Left forelimb (tissue), 1 donor: ENCODE measurements around the gene FAM237A.

ENCODE experiments used
- DNase-seq: peaks from one replicate; pipeline ENCODE4 v3.0.0-alpha.2; 2018; ENCODE audit warnings: low spot score

FAM237A gene

DNA sequence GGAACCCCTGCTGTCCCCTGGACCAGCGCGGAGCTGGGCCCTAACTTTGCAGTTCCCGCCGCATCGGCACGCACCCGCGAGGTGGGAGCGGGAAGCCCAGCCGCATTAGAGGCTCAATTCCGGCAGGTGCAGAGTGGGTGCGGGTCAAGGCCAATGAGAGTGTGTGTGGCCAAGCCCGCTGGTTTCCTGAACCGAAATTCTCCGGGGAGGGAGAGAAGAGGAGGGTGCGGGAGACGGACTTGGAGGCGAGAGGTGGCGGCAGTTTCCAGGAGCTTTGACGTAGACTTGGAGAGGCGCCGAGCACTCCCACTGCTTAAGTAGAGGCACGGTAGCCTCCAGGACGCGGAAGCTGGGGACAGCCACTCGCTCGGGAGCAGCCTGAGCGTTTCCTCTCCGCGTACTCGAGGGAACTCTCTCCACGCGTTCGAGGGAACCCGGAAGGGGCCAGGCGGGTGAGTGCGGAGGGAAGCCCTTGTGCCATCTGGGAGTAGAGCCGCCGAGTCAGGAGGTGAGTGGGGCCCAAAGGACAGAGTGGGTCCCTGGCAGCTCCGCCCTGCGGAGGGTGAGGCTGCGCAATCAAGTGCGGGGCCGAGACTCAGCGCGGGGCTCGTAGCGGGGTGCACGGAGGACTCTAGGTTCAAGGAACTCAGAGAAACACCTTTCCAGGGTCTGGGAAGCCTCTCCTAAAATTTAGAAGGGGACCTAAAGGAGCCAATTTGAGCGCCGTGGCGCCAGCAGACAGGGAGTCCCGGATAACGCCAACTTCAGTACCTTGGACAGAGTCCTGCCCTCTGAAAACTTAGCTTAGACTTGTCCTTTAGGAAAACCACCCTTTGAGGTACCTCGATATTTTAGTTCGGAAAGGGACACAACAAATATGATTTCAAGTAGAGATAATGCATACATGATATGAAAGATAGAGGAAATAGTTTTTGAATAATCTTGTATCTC is at the start of gene FAM237A:
FAM237A (plus strand) TSS at position 413 of the 951 bp plus-strand sequence. CDS start 1,750 bp downstream, outside the sequence.
- no peak for DNase-seq

- no peak for DNase-seq
Measured at GRCh38 chr2:206597717-206598218, 44.5 kb upstream of the FAM237A start.

DNA sequence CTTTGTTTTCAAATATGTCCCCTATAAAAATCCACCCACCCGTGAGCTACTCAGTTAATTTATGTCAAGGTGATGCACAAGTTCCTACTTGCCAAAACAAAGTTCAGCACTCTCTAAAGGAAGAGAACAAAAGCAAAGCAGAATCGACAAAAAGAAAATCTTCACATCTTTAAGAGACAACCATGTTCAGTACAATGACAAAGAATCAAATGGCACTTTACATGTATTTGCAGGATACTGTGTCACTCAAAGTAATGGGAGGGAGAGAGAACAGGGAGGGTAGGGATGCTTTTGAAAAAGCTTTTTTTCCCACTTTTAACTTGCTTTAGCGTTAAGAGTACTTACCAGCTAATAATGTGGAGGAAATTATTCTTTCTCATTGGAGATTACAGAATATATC is 39.0 kb upstream of the FAM237A start:
- no peak for DNase-seq

DNA sequence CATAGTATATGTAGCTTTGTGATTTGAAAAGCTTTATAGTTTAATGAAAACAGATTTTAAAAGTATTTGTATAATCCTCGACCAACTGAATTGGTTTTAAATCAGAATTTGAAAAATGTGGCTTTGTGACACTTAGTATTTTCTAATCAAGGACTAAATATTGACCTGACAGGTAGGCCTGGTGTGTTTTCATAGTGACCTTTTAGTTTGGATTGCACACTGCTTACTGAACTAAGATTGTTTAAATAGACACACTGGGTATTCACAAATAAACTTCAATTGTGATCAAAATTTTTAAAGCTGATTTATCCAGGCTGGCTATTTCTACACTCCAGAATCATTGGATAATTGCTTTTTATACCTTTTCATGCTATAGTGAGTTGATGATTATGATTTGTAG is 31.8 kb upstream of the FAM237A start:
- DNase-seq = no peak

DNA sequence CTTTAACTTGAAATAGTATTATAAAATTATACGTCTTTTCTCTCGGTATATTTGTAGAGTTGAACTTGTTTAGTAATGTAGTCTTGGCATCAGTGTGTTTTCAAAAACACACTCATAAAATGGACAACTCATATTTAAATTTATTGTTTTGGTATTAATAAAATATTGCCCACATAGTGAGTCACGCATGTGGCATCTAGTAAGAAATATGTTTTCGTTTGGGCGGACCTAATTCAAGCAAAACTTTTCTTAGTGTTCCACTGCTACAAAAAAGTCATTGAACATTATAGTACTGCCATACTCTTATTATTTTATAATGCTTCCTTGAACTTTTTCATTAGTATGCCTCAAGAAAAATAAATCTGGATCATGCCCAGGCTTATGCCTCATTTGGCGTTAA is 31.1 kb upstream of the FAM237A start:
- DNase-seq = no peak

- DNase-seq = no peak
Measured at GRCh38 chr2:206611736-206612135, 30.6 kb upstream of the FAM237A start.

- no peak for DNase-seq
Measured at GRCh38 chr2:206614811-206615210, 27.5 kb upstream of the FAM237A start.

DNA sequence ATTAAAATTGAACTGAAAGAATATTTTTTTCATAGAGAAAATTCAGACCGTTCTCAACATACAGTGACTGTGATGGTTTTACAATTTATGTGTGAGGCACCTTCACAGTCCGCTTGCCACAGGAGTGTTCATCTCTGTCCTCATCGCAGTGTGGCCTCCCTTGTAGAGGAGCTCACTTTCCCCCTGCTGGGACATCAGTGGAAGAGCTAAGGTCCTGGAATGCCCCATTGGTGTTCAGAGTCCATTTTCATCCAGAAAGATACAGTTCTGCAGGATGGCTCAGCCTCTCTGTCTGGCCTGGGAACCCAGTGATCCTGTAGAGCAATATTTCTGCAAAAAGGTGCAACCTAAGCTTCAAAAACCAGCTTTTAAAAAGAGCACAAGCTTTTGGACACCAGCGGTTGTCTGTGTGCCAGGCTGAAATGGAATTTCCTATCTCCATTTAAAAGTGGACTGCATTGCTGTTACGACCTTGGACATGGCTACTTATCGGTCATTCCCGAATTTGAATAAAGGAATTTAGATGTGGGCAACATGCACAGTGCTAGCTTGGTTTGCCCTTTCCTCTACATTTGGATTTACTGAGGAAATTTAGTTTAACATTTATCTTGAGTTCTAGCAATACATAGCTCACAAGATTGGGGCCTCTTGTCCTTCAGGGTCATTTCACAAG is 26.7 kb upstream of the FAM237A start:
- DNase-seq = no peak

GRCh38 chr2:206616151-206616550 is 26.1 kb upstream of the FAM237A start:
- no peak for DNase-seq

GRCh38 chr2:206619011-206619410 is 23.3 kb upstream of the FAM237A start:
- no peak for DNase-seq

DNA sequence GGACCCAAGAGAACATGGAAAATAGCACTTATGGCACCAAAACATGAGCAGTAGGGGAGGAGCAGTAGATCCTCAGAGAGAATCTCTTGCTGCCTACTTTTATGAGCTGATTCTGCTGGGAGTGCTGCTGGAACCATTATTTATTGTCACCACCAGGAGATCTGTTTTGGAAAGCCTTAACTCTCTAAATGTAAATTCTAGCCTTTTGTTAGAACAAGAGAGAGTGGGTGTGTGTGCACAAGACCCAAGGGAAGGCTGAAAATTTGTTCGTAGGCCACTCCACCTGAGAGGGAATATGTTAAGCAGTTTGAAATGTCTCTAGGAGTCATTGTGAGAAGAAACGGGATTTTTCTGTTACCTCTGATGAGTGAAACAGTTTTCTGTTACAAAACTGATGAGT is 16.2 kb upstream of the FAM237A start:
- no peak for DNase-seq

GRCh38 chr2:206627632-206628031 is 14.7 kb upstream of the FAM237A start:
- DNase-seq = no peak

- DNase-seq = no peak
Measured at GRCh38 chr2:206631340-206631739, 10.9 kb upstream of the FAM237A start.

GRCh38 chr2:206635015-206635414 is 7.3 kb upstream of the FAM237A start:
- DNase-seq = no peak

DNA sequence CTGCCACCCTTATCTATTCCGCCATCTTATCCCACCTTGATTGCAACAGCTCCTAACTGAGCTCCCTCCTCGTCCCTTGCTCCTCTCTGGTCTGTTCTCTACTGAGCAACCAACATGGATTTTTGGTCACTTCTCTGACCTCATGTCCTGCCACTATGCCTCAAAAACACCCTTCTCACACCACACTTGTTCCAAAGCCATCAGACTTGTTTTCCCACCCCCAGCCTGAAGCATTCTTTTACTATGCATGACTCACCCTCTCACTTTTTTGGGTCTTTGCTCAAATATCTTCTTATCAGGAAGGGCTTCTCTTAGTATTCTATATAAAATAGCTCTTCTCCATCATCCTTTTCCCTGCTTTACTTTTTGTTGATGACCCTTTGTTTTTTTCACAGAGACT is 2.7 kb upstream of the FAM237A start:
- no peak for DNase-seq

GRCh38 chr2:206641226-206641625 is 1.1 kb upstream of the FAM237A start:
- no peak for DNase-seq

GRCh38 chr2:206647985-206648384 is 5.7 kb downstream of the FAM237A start:
- no peak for DNase-seq

DNA sequence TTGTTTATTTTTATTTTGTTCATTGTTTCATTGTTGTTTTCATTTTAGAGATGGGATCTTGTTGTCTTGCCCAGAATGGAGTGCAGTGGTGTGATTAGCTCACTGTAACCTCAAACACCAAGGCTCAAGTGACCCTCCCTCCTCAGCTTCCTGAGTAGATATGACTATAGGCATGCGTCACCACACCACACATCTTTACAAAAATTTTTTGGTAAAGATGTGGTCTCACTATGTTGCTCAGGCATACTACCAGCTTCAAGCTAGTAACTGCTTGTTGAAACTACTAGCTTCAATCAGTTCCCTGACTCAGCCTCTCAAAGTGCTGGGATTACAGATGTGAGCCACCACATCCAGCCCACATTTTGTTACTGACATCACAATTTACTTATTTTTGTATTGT is 14.8 kb downstream of the FAM237A start:
- DNase-seq = no peak

DNA sequence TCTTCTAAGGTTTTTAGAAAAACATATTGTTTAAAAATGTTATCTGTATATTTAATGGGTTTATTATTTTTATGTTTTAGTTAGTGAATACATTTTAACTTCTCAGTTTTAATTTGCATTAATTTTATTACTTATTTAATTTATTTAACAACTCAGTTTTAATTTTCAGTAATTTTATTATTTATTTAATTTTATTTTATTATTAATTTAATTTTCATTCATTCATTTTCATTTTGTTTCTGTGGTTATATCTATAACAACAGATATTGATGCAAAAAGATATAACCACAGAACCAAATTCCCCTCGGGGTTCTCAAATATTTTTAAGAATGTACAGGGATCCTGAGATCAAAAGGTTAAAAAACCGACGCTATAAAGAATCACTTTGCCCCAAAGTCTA is 23.0 kb downstream of the FAM237A start:
- DNase-seq = no peak

GRCh38 chr2:206670531-206671319 is 28.4 kb downstream of the FAM237A start:
- no peak for DNase-seq

DNA sequence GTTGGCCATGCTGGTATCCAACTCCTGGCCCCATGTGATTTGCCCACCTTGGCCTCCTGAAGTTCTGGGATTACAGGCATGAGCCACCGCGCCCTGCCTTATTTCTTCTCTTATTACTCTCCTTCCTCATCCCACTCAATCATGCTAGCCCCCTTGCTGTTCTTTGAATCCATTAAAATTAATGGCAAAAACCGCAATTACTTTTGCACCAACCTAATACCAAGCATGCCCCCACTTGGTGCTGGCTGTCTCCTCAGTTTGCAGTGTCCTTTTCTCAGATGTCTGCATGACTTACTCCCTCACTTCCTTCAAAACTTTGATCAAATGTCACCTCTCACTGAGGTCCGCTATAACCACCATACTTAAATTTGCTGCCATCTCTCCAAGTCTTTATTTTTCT is 41.3 kb downstream of the FAM237A start:
- no peak for DNase-seq

DNA sequence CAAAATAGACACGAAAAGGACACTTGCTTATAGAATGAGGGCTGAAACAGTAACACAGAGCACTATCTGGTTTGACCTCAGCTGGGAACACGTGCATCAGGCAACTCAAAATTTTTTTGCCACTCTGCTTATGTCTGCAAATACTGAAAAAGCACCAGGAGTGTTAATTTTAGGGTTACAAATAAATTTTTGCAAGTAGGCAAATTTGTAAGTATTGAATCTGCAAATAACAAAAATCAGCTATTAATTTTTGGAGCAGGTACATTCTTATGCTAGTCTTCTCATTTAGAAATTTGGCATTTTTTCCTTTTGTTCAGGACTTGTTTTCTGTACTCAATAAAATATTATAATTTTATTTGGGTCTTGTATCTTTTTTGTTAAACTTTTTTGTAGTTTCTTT is 46.2 kb downstream of the FAM237A start:
- no peak for DNase-seq
